GM19452 (cell line): ENCODE measurements around the gene REXO1.
"Not testable (repeated sequence)": the region's sequence is repeated elsewhere in the genome, so short reads cannot be mapped to it uniquely, and the experiment has no call there.

Experiments
- ATAC-seq: cut with Tn5 transposase; IDR thresholded peaks from one replicate; pipeline ENCODE4 v1.9.1; 2021; ENCODE audit not compliant: unreplicated experiment

The REXO1 gene

GRCh38 chr19:1875646-1876495, 27.6 kb upstream of the REXO1 start:
- peak; percentile 85 for ATAC-seq

- not testable (repeated sequence) for ATAC-seq
These were observed 27.0 kb upstream of the REXO1 start for GRCh38 chr19:1875265-1875645.

- no peak for ATAC-seq
These were observed 26.4 kb upstream of the REXO1 start for GRCh38 chr19:1874554-1875185.

GRCh38 chr19:1873524-1874473, 25.5 kb upstream of the REXO1 start:
- ATAC-seq, result no peak

GRCh38 chr19:1872807-1873523, 24.7 kb upstream of the REXO1 start:
- ATAC-seq, result no peak

DNA sequence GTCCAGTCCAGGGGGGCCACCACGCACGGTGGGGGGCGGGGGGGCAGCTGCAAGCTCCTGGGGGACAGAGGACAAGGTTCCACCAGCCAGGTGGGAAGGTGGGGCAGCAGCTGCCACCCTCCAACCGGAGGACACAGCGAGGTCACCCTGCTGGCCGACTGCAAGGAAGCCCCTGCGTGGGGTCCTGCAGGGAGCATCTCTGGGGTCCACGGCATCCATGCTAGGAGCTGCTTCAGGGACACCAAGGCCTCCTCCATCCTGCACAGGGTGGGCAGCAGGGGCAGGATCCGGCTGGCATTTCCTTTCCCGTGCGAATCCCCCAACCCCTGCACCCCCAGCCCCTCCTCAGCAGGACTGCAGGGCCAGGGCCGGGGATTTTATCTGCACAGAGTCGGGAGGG, 23.3 kb upstream of the REXO1 start:
- ATAC-seq, result no peak

DNA sequence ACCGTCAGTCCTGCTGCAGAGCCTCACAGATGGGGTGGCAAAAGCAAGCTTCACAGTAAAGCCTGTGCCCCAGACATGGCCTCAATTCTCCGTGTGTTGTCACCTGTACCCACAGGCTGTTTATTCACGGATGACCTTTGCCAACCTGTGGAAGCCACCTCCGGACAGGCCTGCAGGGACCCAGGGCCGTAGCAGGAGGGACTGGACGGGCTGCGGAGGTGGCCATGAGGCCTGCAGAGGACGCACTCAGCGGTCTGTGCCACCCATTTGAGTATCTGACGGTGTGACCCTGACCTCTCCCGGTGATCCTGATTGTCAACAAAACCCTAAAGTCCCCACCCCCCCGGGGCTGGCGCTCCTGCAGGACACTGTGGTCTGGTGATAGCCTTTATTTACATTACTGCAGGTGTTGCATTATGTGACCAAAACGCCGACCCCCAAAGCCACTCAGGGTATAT, 22.9 kb upstream of the REXO1 start:
- no peak for ATAC-seq

DNA sequence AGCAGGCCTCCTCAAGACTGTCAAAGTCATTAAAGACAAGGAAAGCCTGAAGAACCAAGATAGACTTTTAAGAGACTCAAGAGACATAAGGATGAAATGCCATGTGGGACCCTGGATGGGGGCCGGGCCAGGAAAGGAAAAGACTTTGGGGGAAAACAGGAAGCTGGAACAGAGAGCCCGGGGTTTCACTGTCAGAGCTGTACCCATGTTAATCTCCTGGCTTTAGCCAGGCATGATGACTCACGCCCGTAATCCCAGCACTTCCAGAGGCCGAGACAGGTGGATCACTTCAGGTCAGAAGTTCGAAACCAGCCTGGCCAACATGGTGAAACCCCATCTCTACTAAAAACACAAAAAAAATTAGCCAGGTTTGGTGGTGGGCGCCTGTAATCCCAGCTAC, 20.7 kb upstream of the REXO1 start:
- ATAC-seq, result no peak

- no peak for ATAC-seq
These were observed 19.1 kb upstream of the REXO1 start for GRCh38 chr19:1867349-1867724.

DNA sequence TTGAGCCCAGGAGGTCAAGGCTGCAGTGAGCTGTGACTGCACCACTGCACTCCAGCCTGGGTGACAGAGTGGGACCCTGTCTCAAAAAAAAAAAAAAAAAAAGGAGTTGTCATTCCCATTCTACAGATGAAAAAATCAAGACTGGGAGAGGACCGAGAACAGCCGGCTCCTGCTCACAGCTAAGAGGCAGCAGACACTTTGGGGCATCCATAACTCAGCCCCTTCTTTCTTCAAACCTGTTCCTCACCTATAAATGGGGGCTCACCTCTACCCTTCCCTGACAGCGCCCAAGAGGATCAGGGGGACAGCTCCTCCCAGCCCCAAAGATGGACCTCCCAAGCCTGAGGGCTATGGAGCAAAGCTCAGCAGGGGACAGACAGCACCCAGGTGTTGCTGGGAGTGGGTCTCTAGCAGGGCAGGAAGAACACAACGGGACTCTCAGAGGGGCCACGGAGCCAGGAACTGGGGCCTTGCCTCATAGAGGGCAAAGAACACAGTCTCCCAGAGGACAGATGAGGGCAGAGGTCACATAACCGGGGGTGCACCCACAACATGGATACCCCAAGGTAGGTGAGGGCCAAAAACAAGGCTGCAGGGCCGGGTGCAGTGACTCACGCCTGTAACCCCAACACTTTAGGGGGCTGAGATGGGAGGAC, 18.5 kb upstream of the REXO1 start:
- no peak for ATAC-seq

GRCh38 chr19:1865172-1866010, 17.1 kb upstream of the REXO1 start:
- ATAC-seq, result no peak

- ATAC-seq, result no peak
These were observed 16.3 kb upstream of the REXO1 start for GRCh38 chr19:1864480-1865171.

GRCh38 chr19:1863638-1864479, 15.6 kb upstream of the REXO1 start:
- ATAC-seq, result peak; percentile 52

- peak; percentile 7 for ATAC-seq
These were observed 15.0 kb upstream of the REXO1 start, which contains the start of gene KLF16 for GRCh38 chr19:1863328-1863637. Gene KLF16 (minus strand): TSS chr19:1863579. CDS start chr19:1863497, 82 bp downstream.

GRCh38 chr19:1862424-1863327, 14.4 kb upstream of the REXO1 start:
- ATAC-seq, result no peak

GRCh38 chr19:1862068-1862423, 13.8 kb upstream of the REXO1 start:
- ATAC-seq, result no peak

DNA sequence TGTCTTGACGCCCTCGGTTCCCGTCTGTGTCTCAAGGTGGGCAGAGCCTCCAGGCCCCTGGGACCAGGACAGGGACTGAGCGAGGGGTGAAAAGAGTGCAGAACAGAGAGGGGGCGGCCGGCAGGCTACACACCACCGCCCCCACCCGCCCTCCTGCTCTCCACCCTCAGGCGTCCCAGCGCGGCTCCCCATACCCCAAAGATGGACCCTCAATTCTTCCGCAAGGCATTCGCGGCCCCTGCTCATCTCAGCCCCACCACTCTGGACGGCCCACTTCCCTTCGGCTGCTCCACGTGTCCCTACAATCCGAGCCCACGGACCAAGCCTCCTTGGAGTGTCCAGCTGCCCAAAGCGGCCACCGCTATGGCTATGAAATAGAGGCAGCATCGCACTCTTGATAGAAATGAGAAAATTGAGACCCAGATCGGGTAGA, 13.3 kb upstream of the REXO1 start:
- ATAC-seq, result no peak
